ENCODE results near the gene LIX1.
"Not testable (repeated sequence)": the region's sequence is repeated elsewhere in the genome, so short reads cannot be mapped to it uniquely, and the experiment has no call there.

The LIX1 gene

DNA sequence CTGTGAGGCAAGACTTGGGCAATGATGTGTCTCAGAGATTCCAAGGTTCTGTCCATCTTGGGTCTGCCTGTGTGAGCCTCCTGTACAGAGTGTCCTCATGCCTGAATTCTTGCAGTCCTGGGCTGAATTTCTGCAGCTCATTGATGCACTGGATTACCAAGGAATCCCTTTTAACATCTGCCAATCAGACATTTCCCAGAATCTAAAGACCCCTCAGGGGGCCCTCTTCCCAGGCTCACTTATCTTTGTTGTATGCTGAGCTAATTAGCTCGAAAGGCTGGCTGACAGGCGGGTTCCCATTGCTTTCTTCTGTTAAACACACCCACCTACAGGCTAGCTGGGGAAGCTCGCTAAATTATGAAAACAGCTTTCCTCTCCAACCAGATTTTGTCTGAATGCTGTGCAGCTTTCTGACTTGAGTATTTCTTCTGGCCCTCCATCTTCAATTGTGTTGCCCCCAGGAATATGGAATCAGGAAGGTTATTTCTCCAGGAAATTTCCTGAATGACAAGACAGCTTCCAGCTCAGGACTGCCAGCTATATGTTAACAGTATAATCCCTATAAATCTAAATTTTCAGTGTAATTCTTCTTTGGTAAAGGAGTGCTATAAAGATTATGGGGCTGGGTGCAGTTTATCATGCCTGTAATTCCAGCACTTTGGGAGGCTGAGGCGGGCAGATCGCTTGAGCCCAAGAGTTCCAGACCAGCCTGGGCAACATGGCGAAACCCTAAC, at the start of gene LIX1:
Gene LIX1, minus strand, starts transcription at position 91 of the 734 bp plus-strand sequence. Its CDS starts 35 bp downstream, at position 56.
- Histone ChIP-seq H3K4me1 (ENCODE audit: control insufficient read depth in 5 of 5, insufficient read depth in 5 of 5, low read length in 5 of 5) (no peaks in the 10 kb centered on the region), H3K4me3 (ENCODE audit: low read depth in 1 of 5, low read length in 5 of 5) (no peak within 1 kb of the TSS)

GRCh38 chr5:97191893-97192292, 49.5 kb upstream of the LIX1 start:
- no peak overlapping the region for H3K4me3 ChIP-seq (ENCODE audit: low read depth in 1 of 5, low read length in 5 of 5)
- no peaks in the 10 kb centered on the region for H3K36me3 ChIP-seq (ENCODE audit: control insufficient read depth in 5 of 5, insufficient read depth in 5 of 5, low read length in 5 of 5)
- no peak overlapping the region for H3K9ac ChIP-seq (ENCODE audit: low read length in 5 of 5)
- no peaks in the 10 kb centered on the region for H3K9me3 ChIP-seq (ENCODE audit: control insufficient read depth in 5 of 5, low read length in 5 of 5)
- no peak overlapping the region for H3K27ac ChIP-seq (ENCODE audit: low read depth, low read length)
- H3K27me3 ChIP-seq (ENCODE audit: control insufficient read depth in 5 of 5, insufficient read depth in 4 of 5, low read length in 5 of 5) = no peaks in the 10 kb centered on the region
- peaks cover 0 to 7% (median 4%) of the 10 kb centered on the region in 5 donors for H3K4me1 ChIP-seq (ENCODE audit: control insufficient read depth in 5 of 5, insufficient read depth in 5 of 5, low read length in 5 of 5)

More for the DNA sequence above, at the start of gene LIX1:
- no peaks in the 10 kb centered on the region for H3K36me3 ChIP-seq (ENCODE audit: control insufficient read depth in 5 of 5, insufficient read depth in 5 of 5, low read length in 5 of 5)
- no peaks in the 10 kb centered on the region for H3K9me3 ChIP-seq (ENCODE audit: control insufficient read depth in 5 of 5, low read length in 5 of 5)
- no peak within 1 kb of the TSS for H3K27ac ChIP-seq (ENCODE audit: low read depth, low read length)
- H3K9ac ChIP-seq (ENCODE audit: low read length in 5 of 5) = no peak within 1 kb of the TSS
- H3K27me3 ChIP-seq (ENCODE audit: control insufficient read depth in 5 of 5, insufficient read depth in 4 of 5, low read length in 5 of 5) = no peaks in the 10 kb centered on the region

- H3K9ac ChIP-seq (ENCODE audit: low read length in 5 of 5); H3K27ac ChIP-seq (ENCODE audit: low read depth, low read length); H3K9me3 ChIP-seq (ENCODE audit: control insufficient read depth in 5 of 5, low read length in 5 of 5); H3K36me3 ChIP-seq (ENCODE audit: control insufficient read depth in 5 of 5, insufficient read depth in 5 of 5, low read length in 5 of 5); H3K27me3 ChIP-seq (ENCODE audit: control insufficient read depth in 5 of 5, insufficient read depth in 4 of 5, low read length in 5 of 5); H3K4me3 ChIP-seq (ENCODE audit: low read depth in 1 of 5, low read length in 5 of 5); H3K4me1 ChIP-seq (ENCODE audit: control insufficient read depth in 5 of 5, insufficient read depth in 5 of 5, low read length in 5 of 5): not testable (repeated sequence)
These were observed 47.1 kb upstream of the LIX1 start for GRCh38 chr5:97189523-97189922.

DNA sequence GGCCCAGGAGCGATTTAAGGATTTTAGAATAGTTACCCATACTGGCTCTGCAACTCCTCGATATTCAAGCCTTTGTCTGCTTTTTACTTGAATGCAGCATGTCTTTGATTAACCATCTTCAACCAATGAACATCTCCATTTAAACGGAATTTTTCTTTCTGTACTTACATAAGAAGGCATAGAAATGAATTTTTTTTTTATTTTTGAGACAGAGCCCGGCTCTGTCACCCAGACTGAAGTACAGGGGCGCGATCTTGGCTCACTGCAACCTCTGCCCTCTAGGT, 41.5 kb upstream of the LIX1 start:
- H3K36me3 ChIP-seq (ENCODE audit: control insufficient read depth in 5 of 5, insufficient read depth in 5 of 5, low read length in 5 of 5) = peaks cover 0 to 9% (median 1%) of the 10 kb centered on the region in 5 donors
- H3K9me3 ChIP-seq (ENCODE audit: control insufficient read depth in 5 of 5, low read length in 5 of 5) = no peaks in the 10 kb centered on the region
- peak overlapping the region; percentile 72 to 99 (median 86) for H3K9ac ChIP-seq (ENCODE audit: low read length in 5 of 5)
- H3K27me3 ChIP-seq (ENCODE audit: control insufficient read depth in 5 of 5, insufficient read depth in 4 of 5, low read length in 5 of 5) = no peaks in the 10 kb centered on the region
- H3K27ac ChIP-seq (ENCODE audit: low read depth, low read length) = peak overlapping the region; percentile 95
- H3K4me3 ChIP-seq (ENCODE audit: low read depth in 1 of 5, low read length in 5 of 5) = peak overlapping the region; percentile 80 to 99 (median 97)
- H3K4me1 ChIP-seq (ENCODE audit: control insufficient read depth in 5 of 5, insufficient read depth in 5 of 5, low read length in 5 of 5) = peaks cover 2 to 28% (median 20%) of the 10 kb centered on the region in 5 donors

DNA sequence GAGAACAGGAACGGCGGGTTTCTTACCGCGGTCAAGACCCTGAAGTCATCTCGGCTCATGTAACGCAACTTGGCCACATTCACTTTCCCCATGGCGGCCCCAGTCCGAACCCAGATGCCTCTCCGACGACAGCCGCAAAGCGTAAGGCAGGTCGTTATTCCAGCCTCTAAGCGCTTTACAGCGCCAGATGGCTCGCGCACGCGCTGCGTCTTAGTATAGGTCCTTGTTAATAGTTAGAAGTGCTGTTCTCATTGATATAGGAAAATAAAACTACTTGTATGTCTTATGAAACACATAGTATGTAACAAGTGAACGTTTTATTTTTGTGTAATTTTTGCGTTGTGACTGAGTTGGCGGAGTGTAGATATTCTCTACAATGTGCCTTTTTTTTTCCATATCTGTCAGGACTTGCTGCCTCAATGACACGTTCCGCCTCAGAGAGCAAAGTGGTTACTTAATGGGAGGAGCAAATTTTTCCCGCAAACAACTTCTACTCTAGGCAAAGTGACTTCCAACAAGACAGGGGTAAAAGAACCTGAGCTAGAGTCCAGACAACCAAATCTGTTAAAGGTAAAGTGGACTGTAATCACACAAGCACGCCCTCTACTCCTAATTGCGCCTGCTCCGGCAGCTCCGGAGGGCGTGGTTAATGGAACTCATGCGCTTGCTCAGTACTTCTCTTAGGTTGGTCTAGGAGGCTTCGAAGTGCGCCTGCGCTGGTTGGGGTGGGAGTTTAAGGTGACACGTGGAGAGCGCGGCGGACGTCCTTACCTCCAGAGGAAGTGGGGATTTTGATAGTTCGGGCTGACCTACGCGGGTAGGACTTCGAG, 40.9 kb upstream of the LIX1 start, which contains the start of gene RIOK2:
Gene RIOK2, minus strand, starts transcription at position 148 of the 830 bp plus-strand sequence. Its CDS starts 56 bp downstream, at position 92.
- Histone ChIP-seq H3K9ac (ENCODE audit: low read length in 5 of 5) (peak within 1 kb of the TSS; percentile 72 to 99 (median 86)), H3K27ac (ENCODE audit: low read depth, low read length) (peak within 1 kb of the TSS; percentile 95), H3K4me1 (ENCODE audit: control insufficient read depth in 5 of 5, insufficient read depth in 5 of 5, low read length in 5 of 5) (peaks cover 2 to 28% (median 20%) of the 10 kb centered on the region in 5 donors), H3K4me3 (ENCODE audit: low read depth in 1 of 5, low read length in 5 of 5) (peak within 1 kb of the TSS; percentile 80 to 99 (median 97)), H3K27me3 (ENCODE audit: control insufficient read depth in 5 of 5, insufficient read depth in 4 of 5, low read length in 5 of 5) (no peaks in the 10 kb centered on the region), H3K9me3 (ENCODE audit: control insufficient read depth in 5 of 5, low read length in 5 of 5) (no peaks in the 10 kb centered on the region), H3K36me3 (ENCODE audit: control insufficient read depth in 5 of 5, insufficient read depth in 5 of 5, low read length in 5 of 5) (peaks cover 4 to 14% (median 7%) of the 10 kb centered on the region in 5 donors)

GRCh38 chr5:97182571-97183099, 40.2 kb upstream of the LIX1 start:
- Histone ChIP-seq H3K4me1 (ENCODE audit: control insufficient read depth in 5 of 5, insufficient read depth in 5 of 5, low read length in 5 of 5) (peaks cover 2 to 28% (median 20%) of the 10 kb centered on the region in 5 donors), H3K36me3 (ENCODE audit: control insufficient read depth in 5 of 5, insufficient read depth in 5 of 5, low read length in 5 of 5) (peaks cover 8 to 21% (median 14%) of the 10 kb centered on the region in 5 donors), H3K27me3 (ENCODE audit: control insufficient read depth in 5 of 5, insufficient read depth in 4 of 5, low read length in 5 of 5) (no peaks in the 10 kb centered on the region), H3K4me3 (ENCODE audit: low read depth in 1 of 5, low read length in 5 of 5) (peak overlapping the region; percentile 80 to 99 (median 97)), H3K27ac (ENCODE audit: low read depth, low read length) (peak overlapping the region; percentile 95), H3K9ac (ENCODE audit: low read length in 5 of 5) (peak overlapping the region; percentile 72 to 99 (median 86)), H3K9me3 (ENCODE audit: control insufficient read depth in 5 of 5, low read length in 5 of 5) (no peaks in the 10 kb centered on the region)

DNA sequence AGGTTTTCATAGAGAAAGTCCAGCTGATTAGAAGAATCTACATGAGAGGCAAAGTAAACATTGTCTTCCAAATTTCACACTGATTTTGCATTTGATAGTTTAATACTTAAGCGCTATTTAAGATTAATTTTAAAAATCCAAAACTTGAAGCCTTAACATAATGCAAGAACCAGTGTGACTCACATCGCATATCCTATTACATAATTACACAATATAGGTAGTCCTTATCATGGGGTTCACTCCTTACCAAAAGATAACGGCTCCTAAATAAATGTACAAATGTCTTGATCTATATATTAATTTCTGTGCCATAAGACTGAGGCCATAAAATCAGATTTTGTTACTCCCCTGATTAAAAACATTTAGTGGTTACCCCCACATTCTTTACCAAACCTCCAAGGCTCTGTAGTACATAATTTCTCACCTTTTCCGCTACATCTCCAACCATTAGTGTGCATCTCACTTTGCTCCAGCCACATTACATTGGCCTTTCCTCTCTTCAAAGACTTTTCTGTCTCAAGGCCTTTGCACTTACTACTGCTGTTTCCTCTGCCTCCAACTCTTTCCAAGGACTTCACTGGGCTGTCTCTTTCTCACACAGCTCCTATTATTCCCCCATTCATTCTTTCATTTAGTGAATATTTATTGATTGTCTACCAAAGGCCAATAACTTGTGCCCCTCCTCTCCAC, 39.6 kb upstream of the LIX1 start:
- peak overlapping the region; percentile 80 to 99 (median 97) for H3K4me3 ChIP-seq (ENCODE audit: low read depth in 1 of 5, low read length in 5 of 5)
- H3K9me3 ChIP-seq (ENCODE audit: control insufficient read depth in 5 of 5, low read length in 5 of 5) = no peaks in the 10 kb centered on the region
- peaks cover 2 to 28% (median 20%) of the 10 kb centered on the region in 5 donors for H3K4me1 ChIP-seq (ENCODE audit: control insufficient read depth in 5 of 5, insufficient read depth in 5 of 5, low read length in 5 of 5)
- H3K36me3 ChIP-seq (ENCODE audit: control insufficient read depth in 5 of 5, insufficient read depth in 5 of 5, low read length in 5 of 5) = peaks cover 14 to 27% (median 20%) of the 10 kb centered on the region in 5 donors
- peak overlapping the region; percentile 95 for H3K27ac ChIP-seq (ENCODE audit: low read depth, low read length)
- H3K27me3 ChIP-seq (ENCODE audit: control insufficient read depth in 5 of 5, insufficient read depth in 4 of 5, low read length in 5 of 5) = no peaks in the 10 kb centered on the region
- H3K9ac ChIP-seq (ENCODE audit: low read length in 5 of 5) = peak overlapping the region; percentile 72 to 99 (median 86)

DNA sequence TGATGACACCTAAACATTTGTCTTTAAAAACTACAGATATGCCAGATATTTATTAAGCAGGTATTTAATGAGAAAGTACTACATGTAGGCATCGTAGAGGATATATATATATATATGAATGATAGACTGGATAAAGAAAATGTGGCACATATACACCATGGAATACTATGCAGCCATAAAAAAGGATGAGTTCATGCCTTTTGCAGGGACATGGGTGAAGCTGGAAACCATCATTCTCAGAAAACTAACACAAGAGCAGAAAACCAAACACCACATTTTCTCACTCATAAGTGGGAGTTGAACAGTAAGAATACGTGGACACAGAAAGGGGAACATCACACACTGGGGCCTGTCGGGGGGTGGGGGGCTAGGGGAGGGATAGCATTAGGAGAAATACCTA, 37.0 kb upstream of the LIX1 start:
- H3K4me1 ChIP-seq (ENCODE audit: control insufficient read depth in 5 of 5, insufficient read depth in 5 of 5, low read length in 5 of 5) = peaks cover 2 to 28% (median 20%) of the 10 kb centered on the region in 5 donors
- H3K9me3 ChIP-seq (ENCODE audit: control insufficient read depth in 5 of 5, low read length in 5 of 5); H3K9ac ChIP-seq (ENCODE audit: low read length in 5 of 5); H3K27me3 ChIP-seq (ENCODE audit: control insufficient read depth in 5 of 5, insufficient read depth in 4 of 5, low read length in 5 of 5); H3K4me3 ChIP-seq (ENCODE audit: low read depth in 1 of 5, low read length in 5 of 5); H3K27ac ChIP-seq (ENCODE audit: low read depth, low read length): not testable (repeated sequence)
- peaks cover 38 to 47% (median 43%) of the 10 kb centered on the region in 5 donors for H3K36me3 ChIP-seq (ENCODE audit: control insufficient read depth in 5 of 5, insufficient read depth in 5 of 5, low read length in 5 of 5)

DNA sequence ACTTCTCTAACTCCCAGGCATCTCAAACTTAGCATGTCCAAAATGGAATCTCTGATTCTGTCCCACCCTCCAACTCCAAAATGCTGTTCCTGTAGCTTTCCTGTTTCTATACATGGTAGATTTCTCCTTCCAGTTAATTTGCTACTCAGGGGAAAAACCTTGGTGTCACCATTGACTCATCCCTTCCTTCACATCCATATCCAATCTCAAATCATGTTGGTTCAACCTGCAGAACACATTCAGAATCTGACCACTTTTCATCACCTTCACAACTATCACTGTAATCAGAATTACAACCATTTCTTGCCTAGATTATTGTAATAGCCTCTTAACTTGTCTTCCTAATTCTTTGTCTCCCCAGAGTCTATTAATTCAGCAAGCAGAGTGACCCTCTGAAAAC, 29.8 kb upstream of the LIX1 start:
- no peaks in the 10 kb centered on the region for H3K4me1 ChIP-seq (ENCODE audit: control insufficient read depth in 5 of 5, insufficient read depth in 5 of 5, low read length in 5 of 5)
- H3K36me3 ChIP-seq (ENCODE audit: control insufficient read depth in 5 of 5, insufficient read depth in 5 of 5, low read length in 5 of 5) = peaks cover 70 to 90% (median 77%) of the 10 kb centered on the region in 5 donors

More for the DNA sequence above, 29.8 kb upstream of the LIX1 start:
- Histone ChIP-seq H3K4me3 (ENCODE audit: low read depth in 1 of 5, low read length in 5 of 5) (no peak overlapping the region), H3K27ac (ENCODE audit: low read depth, low read length) (no peak overlapping the region), H3K9me3 (ENCODE audit: control insufficient read depth in 5 of 5, low read length in 5 of 5) (no peaks in the 10 kb centered on the region), H3K9ac (ENCODE audit: low read length in 5 of 5) (no peak overlapping the region), H3K27me3 (ENCODE audit: control insufficient read depth in 5 of 5, insufficient read depth in 4 of 5, low read length in 5 of 5) (no peaks in the 10 kb centered on the region)
